Fibroblast of pulmonary artery (primary cell): ENCODE results near the gene DMAP1.

Source experiments
- DNase-seq: peaks from one replicate; pipeline ENCODE4 v3.0.0-alpha.2; 2010; ENCODE audit warnings: low read depth
- H3K4me3 ChIP-seq: replicated peaks from 2 replicates; pipeline ENCODE4 v1.5.1; 2011; ENCODE audit warnings: low read depth, mild to moderate bottlenecking, control low read depth, low read length, moderate library complexity
- TF ChIP-seq, protein P1 (sequence below): IDR thresholded peaks from 2 replicates; pipeline ENCODE4 v1.5.1; 2011; ENCODE audit warnings: mild to moderate bottlenecking, control low read depth, low read length, inconsistent platforms; ENCODE audit errors: missing control alignments

DMAP1 gene

DNA sequence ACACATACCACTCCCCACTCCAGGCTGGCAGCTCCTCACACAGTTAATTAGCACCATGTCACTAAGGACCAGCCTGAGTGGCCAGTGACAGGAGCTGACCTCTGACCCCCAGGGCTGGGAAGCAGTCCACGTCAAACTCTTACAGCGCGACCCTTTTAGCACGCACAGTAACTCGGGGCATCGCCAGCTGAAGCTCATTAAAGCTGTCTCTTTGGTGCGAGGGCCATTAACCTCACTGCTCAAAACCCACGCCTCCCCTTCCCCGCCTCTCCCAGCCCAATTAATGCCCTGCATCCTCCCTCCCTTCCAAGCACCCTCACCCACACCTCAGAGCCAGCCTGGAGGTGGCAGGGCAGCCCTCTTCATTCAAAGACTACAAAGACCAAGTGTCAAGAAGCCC is 31.7 kb downstream of the DMAP1 start:
- H3K4me3 ChIP-seq = no peak overlapping the region
- no peak for DNase-seq
- TF ChIP-seq, protein P1, sequence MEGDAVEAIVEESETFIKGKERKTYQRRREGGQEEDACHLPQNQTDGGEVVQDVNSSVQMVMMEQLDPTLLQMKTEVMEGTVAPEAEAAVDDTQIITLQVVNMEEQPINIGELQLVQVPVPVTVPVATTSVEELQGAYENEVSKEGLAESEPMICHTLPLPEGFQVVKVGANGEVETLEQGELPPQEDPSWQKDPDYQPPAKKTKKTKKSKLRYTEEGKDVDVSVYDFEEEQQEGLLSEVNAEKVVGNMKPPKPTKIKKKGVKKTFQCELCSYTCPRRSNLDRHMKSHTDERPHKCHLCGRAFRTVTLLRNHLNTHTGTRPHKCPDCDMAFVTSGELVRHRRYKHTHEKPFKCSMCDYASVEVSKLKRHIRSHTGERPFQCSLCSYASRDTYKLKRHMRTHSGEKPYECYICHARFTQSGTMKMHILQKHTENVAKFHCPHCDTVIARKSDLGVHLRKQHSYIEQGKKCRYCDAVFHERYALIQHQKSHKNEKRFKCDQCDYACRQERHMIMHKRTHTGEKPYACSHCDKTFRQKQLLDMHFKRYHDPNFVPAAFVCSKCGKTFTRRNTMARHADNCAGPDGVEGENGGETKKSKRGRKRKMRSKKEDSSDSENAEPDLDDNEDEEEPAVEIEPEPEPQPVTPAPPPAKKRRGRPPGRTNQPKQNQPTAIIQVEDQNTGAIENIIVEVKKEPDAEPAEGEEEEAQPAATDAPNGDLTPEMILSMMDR = no peak

GRCh38 chr1:44246806-44247205 is 33.5 kb downstream of the DMAP1 start:
- H3K4me3 ChIP-seq = no peak overlapping the region
- no peak for DNase-seq
- TF ChIP-seq, protein P1 = no peak

- DNase-seq = peak; percentile 10
- TF ChIP-seq, protein P1 = no peak
- H3K4me3 ChIP-seq = no peak overlapping the region
These were observed 36.3 kb downstream of the DMAP1 start for GRCh38 chr1:44249543-44249942.

- TF ChIP-seq, protein P1 = no peak
- no peak for DNase-seq
- no peak overlapping the region for H3K4me3 ChIP-seq
These were observed 37.0 kb downstream of the DMAP1 start for GRCh38 chr1:44250068-44250781.

GRCh38 chr1:44251486-44251885 is 38.2 kb downstream of the DMAP1 start:
- TF ChIP-seq, protein P1 = no peak

DNA sequence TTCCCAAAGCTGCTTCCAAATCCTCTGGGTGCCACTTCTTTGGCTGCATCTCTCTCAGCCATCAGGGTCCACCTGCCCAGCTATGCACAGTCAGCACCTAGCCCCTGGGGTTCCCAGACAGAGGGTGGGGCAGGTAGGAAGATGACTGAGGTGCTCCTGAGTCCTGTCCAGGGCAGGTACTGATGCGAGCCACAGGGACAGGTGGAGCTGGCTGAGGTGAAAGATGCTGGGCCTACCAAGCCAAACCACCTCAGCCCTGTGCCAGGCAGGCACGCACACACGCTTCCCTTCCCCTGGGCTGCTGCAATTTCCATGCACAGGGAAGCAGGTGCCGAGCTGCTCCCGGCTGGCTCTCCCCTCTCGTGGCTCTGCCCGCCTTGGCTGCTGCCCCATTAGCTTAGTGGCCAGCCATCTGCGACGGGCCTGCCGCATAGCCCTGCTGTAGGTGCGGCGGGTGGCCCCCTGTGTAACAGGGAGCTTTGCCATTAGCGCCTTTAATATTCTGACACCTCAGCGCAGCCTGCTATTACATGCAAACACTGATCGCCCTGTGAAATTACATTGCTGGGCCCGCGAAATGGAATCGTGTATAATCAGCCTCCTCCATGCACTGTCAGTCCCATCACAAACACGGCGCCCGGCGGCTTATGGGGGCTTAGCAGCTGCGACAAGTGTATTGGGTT is 38.9 kb downstream of the DMAP1 start:
- DNase-seq = no peak
- H3K4me3 ChIP-seq = no peak overlapping the region
- TF ChIP-seq, protein P1 = no peak

More at GRCh38 chr1:44251486-44251885, 38.2 kb downstream of the DMAP1 start:
- no peak for DNase-seq
- H3K4me3 ChIP-seq = no peak overlapping the region

DNA sequence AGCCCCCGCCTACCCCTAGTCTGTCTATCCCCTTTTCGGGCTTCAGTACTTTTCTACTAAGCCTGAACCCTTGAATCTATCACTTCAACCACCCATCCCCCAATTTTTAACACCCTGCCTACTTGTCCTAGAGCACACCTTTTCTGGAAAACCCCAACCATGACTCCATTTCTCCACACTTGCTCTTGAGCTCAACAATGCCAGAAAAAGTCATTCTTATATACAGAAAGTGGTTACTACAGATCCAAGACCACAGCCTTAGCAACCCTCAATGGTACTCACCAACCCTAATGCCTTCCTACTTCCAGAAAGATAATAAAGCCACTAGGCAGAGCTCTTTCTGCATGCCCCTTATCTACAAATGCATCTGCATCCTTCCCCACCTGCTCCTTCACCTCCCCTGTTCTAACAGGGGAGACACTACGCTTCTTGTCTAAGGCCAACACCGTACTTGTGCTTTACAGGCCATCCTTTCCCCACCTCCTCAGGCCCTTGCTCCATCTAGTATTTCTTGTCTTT is 41.2 kb downstream of the DMAP1 start:
- TF ChIP-seq, protein P1 = no peak
- H3K4me3 ChIP-seq = no peak overlapping the region
- no peak for DNase-seq
